ENCODE results near the gene STK11IP.
"Not testable (repeated sequence)": the region's sequence is repeated elsewhere in the genome, so short reads cannot be mapped to it uniquely, and the experiment has no call there.

The STK11IP gene

DNA sequence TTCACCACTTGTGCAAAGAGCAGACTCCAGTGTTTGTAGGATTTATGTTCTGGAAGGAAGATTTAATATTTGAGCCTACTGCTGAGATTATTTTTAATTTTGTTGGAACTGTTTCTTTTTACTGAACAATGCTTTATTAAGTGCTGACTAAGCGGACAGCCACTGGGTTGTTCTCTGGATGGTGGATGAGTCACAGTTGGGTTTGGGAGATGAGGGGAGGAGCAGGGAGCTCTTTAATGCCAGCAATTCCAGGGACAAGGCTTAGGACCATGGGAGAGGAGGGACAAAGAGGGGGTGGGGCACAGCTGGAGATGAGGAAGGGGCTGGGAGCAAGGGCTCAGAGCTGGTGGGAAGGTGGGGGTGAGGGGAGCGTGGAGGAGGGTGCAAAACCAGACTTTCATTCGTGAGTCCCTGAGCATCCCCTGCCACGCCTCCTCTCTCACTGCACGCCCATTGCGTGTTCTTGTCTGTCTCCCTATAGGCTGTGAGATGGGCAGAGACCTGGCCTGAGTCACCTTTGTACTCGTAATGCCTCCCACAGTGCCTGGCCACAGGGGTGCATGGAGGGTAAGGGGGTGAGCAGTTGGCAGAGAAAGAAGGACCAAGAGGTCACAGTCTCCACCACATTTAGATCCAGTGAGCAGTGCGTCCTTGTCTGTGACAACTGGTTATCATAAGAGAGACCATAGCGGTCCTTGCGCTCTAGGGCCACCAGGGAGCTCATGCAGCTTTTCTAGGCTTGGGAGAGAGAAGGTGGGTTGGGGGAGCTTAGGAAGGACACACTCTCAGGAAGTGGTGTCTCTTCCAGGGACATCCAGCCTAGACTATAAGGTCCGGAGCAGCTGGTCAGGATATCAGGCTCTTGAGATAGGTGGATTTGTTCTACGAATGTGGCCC lies 48.2 kb downstream of the STK11IP start:
- no peak for DNase-seq (ENCODE audit: low read depth, low spot score)

DNA sequence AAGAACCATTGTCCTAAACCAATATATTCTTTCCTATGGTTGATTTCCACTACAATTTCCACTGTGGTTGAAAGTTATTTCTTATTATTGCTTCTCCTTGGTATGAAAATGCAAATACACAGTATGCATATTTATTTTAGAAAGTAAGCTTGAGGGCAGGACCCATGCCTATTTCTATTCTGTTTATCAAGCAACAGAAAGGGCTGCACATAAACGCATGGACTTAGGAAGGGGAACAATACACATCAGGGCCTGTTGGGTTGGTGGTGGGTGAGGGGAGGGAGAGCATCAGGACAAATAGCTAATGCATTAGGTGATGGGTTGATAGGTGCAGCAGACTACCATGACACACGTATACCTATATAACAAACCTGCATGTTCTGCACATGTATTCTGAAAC lies 50.5 kb downstream of the STK11IP start:
- DNase-seq (ENCODE audit: low read depth, low spot score), result no peak

DNA sequence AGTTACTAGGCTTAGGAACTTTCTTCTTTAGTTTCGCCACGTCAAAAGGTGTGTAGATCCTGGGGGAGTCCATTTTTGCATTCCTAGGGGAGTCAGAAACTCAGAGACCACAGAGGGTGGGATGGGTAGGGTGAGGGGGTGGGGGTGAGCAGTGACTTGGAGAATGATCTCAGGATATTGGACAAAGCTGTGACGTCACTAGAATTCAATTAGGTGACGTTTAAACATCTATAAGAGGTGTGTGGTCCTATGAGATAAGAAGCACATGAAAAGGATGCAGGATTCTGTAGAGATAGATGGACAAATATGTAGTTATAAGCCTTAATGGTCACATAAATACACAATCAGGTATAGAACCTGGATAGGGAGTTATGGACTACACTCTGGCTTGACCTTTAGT lies 51.3 kb downstream of the STK11IP start:
- DNase-seq (ENCODE audit: low read depth, low spot score), result no peak

DNA sequence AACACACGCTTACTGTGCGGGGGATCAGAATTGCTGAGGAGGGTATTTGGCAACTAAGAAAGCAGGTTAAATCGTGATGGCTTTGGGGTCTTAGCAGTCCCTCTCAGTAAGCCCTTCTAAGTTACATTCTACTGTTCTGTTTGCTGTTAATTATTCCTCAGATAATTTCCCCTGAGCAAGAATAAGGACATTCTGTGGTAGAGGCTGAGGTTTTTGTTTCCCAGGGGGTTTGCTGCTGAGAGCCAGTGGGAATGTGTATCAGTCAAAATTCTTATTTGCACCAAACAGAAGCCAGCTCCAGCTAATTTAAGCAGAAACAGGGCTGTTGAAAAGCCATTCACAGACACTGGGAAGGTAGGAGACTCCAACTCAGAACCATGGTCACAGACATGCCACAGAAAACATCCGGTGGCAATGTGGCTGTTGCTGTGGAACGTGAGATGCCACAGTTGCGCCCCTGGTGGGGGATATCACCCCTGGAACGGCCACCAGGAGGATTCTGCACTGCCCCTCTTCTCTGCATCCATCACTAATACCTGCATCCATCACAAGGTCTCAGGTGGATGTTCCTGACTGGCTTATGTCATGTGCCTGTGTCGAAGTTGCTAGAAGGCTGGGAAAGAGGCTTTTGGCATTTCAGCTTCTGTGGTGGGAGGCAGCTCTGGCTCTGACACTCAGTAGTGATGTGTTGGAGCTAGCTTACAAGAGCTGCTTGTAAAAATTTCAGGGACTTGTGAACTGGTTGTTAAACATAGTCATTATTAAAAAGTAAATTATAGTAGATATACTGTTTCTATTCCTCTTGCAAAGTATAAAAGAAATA lies 53.0 kb downstream of the STK11IP start:
- no peak for DNase-seq (ENCODE audit: low read depth, low spot score)

DNA sequence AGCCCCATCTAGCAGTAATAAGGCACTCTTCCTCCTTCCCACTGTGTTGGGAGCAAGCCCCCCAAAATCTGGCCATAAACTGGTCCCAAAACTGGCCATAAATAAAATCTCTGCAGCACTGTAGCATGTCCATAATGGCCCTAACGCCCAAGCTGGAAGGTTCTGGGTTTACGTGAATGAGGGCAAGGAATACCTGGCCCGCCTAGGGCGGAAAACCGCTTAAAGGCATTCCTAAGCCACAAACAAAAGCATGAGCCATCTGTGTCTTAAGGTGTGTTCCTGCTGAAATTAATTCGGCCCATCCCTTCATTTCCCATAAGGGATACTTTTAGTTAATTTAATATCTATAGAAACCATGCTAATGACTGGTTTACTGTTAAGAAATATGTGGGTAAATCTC lies 54.0 kb downstream of the STK11IP start:
- DNase-seq (ENCODE audit: low read depth, low spot score), result not testable (repeated sequence)

DNA sequence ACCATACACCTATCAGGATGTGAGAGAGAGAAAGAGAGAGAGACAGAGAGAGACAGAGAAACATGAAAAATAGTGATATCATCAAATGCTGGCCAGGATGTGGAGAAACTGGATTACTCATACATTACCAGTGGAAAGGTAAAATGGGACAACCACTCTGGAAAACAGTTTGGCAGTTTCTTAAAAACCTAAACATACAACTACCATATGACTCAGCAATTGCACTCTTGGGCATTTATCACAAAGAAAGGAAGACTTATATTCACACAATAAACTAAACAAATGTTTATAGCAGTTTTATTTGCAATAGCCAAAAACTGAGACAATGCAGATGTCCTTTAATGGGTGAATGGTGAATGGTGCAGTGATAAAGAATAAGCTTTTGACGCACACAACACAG lies 58.9 kb downstream of the STK11IP start:
- DNase-seq (ENCODE audit: low read depth, low spot score), result no peak

DNA sequence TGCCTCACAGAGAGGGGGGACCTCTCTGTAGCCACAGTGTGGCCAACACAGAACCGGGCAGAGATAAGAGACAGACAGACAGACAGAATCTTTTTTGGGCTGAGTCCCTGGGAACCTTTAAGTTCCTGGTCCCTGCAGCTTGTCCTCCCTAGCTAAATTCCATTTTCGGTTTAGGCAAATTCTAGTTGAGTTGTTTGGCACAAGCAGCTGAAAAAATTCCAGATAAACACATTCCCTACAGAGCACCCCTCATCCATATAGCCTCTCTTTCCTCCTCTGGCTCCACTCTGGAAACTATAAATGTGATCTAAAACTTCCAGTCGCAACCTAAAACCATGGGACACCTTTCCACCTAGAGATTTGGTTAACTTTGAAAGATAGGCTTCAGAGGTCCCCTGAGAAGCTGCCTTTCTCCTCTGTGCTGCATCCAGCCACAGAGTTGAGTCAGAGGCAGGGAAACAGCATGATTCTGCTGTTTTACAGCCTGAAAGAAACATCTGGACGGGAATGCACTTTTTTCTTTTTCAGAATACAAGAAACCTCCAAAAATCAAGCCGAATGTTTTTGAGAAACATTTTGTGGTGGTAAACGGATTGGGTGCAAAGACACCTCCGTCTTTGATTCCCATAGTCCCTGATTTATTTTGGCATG lies 60.7 kb downstream of the STK11IP start:
- DNase-seq (ENCODE audit: low read depth, low spot score), result no peak

DNA sequence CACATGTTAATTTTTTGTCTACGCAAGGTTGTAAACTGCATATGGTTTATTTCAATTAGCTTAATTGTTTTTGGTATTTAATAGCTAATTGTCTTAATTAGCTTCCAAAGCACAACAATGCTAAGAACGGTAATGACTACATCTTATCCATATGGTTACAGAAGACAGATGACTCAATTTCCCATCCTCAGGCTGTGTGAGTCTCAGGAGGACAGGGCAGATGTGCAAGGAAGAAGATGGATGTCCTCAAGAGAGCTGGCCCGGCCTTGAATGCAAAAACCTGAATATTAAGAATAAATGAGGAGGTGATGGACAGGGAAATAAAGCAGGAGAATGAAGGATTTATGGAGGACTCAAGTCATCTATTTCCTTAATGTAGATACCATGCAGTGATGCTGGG lies 61.2 kb downstream of the STK11IP start:
- DNase-seq (ENCODE audit: low read depth, low spot score), result no peak

DNA sequence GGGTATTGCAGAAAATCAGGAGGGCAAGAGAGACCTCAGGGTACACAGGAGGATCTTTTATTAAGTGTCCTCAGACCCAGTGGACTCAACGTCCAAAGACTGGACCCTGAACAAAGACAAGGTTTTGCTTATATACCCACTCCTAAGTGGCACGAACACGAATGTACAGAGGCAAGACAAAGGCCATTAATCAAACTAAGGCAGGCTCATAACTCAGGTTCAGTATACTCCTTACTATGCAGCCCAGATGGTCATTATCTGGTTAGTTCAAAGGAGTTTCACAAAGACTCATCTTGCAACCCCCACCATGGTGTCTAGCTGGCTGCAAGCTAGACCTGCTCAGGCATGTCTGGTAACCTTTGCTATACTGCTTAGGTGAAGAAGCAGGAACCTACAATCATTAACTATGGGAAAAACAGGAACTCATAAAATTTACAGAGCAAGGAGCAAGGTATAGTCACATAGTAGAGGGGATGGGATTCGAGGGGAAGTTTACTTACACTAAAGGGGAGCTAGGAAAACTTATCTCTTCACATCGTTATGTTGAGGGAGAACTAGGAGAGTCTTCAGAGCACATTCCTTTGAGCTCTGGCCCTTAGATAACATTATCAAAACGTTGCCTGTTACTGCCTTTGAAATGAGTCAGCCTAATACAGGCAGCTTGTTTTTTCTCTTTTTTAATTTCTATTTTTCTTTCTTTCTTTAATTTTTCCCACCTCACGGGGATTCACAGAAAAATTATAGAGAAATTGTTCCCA lies 63.7 kb downstream of the STK11IP start:
- no peak for DNase-seq (ENCODE audit: low read depth, low spot score)

DNA sequence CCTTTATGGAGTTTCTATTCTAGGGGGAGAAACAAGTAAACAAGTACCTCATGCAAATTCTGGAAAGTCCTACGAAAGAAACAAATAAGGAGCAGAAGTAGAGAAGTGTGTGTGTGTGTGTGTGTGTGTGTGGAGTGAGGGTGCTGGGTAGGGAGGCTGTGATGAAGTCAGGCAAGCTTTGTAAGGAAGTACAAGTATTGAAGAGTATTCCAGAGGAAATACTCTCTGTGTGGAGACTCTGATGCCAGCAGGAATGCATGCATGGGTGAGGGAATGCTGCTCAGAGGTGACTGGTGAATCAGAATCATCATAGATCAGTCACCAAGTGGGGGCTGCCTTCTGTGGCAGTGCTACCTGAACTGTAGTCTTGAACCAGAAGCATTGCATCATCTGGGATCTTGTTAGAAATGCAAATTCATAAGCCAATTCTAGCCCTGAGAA lies 64.3 kb downstream of the STK11IP start:
- DNase-seq (ENCODE audit: low read depth, low spot score), result no peak

DNA sequence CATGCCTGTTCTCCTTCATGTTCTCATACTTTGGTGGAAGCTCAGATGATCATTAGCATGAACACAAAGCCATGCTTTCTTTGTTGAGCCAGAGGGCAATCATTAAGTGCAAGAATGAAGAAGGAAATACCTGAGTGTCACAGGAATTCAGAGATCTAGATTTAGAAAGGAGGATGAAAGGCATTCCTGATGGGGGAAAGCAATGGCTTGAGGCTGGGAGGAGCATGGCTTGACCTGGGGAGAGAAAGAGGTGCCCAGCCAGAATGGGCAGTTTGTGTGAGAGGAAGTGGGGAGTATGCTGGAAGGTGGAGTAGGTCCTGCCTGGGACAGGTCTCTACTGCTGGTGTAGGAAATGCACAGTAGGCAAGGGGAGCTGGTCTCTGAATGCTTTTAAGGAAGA lies 64.9 kb downstream of the STK11IP start:
- no peak for DNase-seq (ENCODE audit: low read depth, low spot score)

DNA sequence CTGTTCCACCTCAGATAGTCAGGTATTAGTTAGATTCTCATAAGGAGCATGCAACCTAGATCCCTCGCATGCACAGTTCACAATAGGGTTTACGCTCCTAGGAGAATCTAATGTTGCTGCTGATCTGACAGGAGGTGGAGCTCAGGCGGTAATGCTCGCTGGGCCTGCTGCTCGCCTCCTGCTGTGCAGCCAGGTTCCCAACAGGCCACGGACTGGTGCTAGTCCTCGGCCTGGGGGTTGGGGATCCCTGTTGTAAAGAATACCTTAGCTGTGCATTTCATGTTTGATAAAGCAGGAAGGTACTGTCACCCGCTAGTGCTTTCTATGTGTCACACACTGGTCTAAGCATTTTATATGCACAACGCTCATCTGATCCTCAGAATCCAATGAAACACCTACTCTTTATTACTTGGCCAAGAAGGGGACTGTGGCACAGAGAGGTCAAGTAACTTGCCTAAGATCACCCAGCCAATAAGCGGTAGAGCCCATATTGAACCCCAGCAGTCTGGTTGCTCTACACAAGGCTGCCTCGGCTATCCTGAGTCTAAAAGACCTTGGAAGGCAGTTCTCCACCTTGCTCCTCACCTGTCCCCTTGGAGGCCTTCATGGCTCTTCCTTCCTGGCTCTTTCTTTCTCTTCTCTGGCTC lies 65.6 kb downstream of the STK11IP start:
- no peak for DNase-seq (ENCODE audit: low read depth, low spot score)

DNA sequence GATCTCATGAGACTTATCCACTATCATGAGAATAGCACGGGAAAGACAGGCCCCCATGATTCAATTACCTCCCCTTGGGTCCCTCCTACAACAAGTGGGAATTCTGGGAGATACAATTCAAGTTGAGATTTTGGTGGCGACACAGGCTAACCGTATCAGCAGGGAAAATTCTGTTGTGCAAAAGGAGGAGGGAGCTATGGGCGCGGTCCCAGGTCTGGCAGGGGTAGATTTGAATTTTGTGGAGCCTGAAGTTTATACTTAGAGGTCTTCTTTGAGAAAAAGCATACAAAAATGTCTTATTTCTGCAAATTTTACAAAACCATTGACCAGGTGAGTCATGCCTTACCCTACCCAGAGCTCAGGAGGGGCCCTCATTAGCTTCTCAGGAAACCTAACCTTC lies 66.4 kb downstream of the STK11IP start:
- no peak for DNase-seq (ENCODE audit: low read depth, low spot score)

DNA sequence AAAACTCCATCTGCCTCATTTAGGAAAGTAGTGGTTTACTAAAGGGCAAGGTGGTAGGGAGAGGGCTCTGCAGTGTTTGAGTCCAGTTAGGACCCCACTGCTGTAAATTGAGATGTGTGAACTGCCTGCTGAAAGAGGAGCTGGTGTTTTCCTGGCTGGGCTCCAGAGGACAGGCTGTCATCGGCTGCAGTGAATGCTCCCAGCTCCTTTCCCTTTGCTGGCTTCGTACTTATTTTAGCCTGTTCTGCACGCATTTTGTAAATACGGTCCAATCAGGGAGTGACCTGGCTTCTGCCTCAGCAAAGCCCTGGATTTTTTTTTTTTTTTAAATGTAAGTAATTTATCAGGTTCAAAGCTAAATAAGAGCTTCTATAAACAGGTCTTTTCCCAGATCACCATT lies 67.3 kb downstream of the STK11IP start:
- DNase-seq (ENCODE audit: low read depth, low spot score), result no peak

DNA sequence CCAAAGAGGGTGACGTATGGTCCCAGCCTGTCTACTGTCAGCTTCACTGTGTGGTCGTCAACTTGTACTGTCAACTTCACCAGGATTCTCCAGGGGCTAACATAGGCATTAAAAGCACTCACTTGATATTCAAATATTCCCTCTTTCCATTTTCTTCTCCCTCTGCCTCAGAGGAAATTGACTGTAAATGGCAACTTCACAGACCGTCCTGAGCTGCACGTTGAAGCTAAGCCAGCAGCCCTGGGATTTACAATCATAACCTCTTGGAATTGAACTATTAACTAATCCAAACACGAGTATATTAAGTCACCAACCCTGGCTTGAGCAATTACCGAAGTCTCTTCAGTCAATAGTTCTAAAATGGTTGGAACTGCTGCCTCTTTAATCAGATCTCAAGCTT lies 68.3 kb downstream of the STK11IP start:
- DNase-seq (ENCODE audit: low read depth, low spot score), result no peak
